GM19455 (cell line): Measurements from ENCODE around the gene ARHGAP23.

ENCODE experiments used
- ATAC-seq: cut with Tn5 transposase; IDR thresholded peaks from one replicate; pipeline ENCODE4 v1.9.1; 2021; ENCODE audit not compliant: unreplicated experiment

Gene ARHGAP23, protein sequence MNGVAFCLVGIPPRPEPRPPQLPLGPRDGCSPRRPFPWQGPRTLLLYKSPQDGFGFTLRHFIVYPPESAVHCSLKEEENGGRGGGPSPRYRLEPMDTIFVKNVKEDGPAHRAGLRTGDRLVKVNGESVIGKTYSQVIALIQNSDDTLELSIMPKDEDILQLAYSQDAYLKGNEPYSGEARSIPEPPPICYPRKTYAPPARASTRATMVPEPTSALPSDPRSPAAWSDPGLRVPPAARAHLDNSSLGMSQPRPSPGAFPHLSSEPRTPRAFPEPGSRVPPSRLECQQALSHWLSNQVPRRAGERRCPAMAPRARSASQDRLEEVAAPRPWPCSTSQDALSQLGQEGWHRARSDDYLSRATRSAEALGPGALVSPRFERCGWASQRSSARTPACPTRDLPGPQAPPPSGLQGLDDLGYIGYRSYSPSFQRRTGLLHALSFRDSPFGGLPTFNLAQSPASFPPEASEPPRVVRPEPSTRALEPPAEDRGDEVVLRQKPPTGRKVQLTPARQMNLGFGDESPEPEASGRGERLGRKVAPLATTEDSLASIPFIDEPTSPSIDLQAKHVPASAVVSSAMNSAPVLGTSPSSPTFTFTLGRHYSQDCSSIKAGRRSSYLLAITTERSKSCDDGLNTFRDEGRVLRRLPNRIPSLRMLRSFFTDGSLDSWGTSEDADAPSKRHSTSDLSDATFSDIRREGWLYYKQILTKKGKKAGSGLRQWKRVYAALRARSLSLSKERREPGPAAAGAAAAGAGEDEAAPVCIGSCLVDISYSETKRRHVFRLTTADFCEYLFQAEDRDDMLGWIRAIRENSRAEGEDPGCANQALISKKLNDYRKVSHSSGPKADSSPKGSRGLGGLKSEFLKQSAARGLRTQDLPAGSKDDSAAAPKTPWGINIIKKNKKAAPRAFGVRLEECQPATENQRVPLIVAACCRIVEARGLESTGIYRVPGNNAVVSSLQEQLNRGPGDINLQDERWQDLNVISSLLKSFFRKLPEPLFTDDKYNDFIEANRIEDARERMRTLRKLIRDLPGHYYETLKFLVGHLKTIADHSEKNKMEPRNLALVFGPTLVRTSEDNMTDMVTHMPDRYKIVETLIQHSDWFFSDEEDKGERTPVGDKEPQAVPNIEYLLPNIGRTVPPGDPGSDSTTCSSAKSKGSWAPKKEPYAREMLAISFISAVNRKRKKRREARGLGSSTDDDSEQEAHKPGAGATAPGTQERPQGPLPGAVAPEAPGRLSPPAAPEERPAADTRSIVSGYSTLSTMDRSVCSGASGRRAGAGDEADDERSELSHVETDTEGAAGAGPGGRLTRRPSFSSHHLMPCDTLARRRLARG (N-terminal part only)

DNA sequence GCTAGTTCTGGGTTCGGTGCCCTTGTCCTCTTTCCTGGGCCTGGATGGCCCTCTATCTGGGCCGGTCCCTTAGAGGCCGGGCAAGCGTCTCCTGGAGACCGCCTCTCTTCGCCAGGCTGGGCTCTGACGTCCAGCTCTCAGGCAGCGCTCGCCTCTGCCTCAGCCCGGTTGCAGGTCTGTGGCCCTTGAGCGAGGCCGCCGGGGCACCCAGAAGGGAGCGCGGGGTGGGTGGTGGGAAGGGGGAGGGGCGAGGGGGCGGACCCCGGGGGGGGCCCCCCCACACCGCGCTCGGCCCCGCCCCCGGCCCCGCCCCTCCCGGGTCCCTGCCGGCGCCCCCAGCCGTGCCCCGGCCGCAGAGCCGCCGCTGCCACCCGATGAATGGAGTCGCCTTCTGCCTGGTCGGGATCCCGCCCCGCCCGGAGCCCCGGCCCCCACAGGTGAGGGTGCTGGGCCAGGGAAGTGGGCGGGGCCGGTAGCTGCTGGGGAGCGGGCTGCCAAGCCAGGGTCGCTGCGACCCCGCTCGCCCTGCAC lies at the start of gene ARHGAP23:
Gene ARHGAP23 (plus strand): TSS at position 353 of the 531 bp plus-strand sequence. CDS start 22 bp downstream, at position 375.
- ATAC-seq, result no peak

DNA sequence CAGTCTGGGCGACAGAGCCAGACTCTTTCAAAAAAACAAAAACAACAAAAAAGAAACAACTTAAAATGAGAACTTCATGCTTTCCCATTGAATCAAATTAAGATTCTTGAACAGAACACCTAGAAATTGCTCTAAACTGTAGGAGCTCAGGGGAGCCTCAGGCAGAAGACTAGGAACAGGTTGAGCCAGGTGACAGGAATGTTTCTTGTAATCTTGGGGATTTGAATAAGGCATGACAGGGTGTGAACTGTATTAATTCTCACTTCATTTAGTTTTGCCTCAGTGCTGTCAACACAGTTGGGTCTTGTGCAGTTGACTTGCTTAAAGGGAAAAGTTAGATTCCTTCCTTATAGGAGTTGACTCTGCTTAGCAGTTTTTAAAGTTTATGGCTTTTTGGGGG lies 48.8 kb upstream of the ARHGAP23 start:
- ATAC-seq, result no peak

DNA sequence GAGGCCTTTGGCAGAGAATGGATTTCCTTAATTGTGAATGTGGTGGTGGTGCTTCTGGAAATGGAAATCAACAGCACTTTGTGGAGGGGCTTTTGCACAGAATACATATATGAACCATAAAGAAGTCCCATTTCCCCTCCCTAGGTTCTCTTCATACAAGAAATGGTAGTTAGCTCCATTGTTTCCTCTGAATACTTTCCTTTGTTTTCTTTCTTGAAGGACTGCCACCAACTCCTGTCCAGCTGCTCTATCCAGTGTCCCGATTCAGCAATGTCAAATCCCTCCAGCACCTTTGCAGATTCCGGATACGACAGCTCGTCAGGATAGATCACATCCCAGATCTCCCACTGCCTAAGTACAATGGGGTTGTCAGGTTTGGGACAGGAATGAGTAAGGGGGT lies 33.2 kb upstream of the ARHGAP23 start:
- ATAC-seq, result no peak

DNA sequence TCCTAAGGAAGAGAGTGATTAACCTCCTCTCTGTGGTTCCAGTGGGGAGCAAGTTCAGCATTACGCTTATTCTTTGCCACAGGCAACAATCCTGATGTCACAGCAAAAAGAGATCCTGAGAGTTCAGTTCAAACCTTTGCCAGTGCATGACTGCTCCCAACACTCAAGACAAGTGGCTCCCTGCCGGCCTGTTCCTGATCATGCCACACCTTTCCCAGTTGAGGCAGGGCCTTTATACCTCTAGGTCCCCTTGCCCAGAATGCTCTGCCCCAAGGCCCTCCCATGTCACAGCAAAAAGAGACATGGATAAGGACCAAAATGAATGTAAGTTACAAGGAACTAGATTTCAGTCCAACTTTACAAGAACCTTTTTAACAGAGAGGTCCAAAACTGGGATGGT lies 31.0 kb upstream of the ARHGAP23 start:
- ATAC-seq, result no peak

DNA sequence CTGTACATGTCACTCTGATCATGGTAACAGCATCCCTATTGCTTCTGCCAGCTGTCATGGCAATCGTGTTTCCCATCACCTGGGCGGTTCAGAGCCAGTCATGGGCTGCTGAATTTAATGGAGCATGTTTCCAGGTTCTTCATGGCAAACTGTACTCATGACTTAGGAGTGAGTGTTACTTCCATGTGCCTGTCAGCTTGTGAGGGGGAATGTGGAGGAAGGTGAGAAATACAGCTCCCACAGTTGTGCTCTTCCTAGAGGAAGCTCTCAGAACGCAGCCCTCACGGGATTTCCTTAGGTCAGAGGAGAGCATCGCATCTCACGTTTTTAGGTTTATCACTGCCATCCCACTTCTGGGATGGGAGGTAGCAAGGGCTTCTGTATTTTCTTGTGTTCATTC lies 28.0 kb upstream of the ARHGAP23 start:
- ATAC-seq, result no peak

DNA sequence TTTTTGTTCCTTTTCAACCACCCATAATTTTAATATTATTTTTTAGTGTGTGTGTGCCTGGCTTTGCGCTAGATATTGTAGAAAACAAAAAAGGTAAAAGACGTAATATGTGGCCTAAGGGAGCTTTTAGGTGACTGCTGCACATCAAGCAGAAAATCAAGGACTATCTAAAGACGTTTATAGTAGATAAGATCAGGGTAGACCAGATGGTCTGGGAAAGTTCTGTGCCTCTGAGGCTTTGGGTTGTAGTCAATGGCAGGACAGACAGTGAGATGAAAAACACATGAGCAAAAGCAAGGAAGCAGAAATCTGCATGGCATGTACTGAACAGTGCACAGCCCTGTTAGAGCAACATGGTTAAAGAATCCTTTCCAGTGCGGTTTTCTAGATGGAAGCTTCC lies 26.8 kb upstream of the ARHGAP23 start:
- no peak for ATAC-seq

DNA sequence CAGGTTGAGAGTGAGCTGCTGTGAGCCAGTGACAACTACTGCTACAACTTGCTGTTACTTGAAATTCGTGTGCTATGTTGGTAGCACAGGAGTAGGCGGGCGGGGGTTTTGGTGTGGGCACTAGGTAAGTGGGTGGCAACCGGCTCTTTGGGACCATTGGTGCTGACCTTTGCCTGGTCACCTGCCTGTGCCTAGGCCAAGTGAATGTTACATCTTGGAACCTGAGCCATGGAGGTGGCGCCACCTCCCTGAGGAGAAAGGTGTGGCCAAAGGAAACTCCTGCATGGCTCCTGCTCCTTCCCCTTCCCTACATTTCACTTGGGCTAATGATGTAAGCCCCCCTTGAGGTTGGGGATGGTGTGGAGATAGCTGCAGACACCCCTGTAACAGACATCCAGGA lies 25.4 kb upstream of the ARHGAP23 start:
- no peak for ATAC-seq

DNA sequence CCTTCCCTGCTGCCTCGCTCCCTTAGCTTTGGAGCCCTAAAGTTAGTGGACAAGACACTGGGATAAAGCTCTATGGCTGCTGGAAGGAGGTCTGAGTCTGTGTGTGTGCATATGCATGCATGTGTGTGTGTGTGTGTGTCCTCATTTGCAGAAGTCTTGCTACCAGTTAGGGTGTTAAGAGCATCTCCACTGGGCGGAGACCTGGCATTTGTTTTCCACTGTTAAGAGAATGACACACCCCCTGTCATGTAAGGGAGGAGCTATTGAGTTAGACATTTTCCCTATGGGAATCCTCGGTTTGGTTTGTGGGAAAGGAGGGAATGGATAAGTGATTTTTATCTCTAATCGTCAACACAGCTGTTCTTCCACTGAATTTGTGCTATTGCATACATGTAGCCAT lies 24.8 kb upstream of the ARHGAP23 start:
- no peak for ATAC-seq

DNA sequence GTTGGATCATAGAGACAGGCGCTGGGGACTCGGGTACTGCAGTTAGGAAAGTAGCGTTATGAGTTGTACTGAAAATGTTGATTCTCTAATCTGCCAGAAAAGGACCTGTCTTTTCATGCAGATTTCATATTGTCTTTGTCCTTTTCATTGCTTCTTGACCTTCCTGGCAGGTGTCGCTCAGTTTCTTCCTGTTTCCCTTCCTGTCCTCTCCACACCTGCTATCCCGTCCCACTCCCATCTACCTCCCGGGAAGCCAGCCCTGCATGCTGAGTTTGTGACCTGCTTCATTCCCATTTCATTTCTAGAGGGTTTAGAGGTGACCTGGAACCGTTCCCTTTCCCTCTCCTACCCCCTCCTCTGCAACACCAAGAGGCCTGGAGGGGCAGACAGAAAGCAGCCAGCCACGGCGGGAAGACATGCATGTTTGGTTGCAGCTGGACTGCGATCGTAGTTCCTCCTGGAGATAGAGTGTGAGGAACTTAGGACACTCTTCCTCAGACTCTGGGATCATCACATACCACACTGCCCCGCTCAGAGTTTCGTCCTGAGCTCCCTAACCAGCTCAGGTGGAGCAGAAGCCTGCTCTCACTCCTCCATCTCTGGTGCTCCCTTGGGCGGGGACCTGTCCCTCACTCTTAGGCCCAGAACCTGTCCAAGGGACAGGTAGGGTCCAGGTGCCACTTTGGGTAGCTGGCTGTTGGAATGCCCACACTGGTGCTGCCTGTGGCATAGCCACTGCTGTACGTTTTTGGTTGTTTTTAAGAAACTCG lies 23.9 kb upstream of the ARHGAP23 start:
- no peak for ATAC-seq

DNA sequence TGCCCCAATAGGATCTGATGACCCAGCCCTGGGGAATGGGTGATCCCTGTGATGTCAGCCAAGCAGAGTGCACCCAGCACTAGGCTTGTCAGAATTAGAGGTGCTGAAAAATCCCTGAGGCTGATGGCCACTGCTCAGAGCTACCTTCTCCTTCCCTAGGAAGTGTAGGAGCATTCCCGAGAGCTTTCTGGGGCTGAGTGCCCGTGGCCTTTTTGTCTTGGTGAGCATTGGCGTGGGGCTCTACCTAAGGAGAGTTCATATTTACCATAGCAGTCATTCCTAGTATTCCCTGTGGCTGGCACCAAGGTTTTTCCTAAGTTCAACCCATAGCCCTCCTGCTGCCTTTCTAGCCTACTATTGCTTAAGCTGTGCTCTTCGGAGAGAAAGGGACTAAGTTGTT lies 22.6 kb upstream of the ARHGAP23 start:
- ATAC-seq, result no peak

DNA sequence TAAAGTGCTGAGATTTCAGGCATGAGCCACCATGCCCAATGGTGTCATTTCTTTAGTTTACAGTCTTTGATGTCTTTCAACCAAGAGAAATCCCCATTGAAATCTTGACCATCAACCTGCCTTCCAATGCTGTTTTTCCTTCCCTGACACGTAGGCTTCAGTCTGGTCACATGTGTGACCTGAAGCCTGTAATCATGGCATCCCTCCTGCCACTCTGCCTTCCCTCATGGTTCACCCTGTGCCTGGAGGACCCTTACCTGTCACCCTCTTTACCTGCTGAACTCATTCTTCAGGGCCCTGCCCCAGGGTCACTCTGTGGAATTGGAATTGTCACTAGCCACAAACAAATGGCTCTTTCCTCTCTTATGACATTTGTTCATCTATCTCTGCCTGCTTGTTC lies 18.1 kb upstream of the ARHGAP23 start:
- ATAC-seq, result no peak

DNA sequence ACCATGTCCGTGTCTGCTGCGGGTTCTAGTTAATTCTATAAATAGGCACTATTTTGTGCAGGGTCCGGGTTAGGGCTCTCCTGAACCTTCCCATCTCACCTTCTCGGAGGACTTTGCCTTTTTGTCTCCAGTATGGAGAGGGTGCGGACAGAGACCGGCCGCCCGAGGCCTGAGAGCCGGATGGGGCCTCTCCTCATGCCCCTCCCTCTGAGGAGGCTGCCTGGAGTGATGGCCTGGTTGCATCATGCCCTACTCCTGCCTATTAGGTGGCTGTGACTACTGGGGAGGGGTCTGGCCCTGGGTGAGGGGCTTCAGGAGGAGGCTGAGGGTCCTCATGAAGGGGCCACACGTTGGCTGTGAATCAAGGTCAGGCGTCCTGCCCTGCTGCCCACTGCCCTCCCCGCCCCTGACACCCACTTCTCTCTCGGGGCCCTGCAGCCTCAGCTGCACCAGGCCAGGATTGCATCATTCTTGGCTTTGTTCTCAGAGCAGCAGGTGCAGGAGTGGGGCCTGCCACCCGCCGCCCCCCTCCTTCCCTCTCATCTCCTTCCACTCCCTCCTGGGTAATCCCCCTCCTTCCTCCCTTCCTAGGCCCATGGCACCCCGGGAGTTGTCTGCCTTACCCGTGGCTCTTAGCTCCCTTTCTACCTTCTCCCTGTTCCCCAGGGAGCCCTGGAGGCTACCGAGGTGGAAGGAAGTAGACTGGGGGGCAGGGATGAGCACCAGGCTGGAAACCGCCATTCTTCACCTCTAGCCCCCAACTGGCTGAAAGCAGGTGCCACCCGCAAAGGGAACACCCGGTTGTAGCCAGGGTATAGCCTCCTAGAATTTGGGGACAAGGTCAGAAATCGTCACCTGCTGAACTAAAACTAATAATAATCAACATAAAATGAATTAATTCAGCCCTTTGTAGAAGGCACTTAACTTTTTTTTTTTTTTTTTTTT lies 12.7 kb upstream of the ARHGAP23 start:
- no peak for ATAC-seq

DNA sequence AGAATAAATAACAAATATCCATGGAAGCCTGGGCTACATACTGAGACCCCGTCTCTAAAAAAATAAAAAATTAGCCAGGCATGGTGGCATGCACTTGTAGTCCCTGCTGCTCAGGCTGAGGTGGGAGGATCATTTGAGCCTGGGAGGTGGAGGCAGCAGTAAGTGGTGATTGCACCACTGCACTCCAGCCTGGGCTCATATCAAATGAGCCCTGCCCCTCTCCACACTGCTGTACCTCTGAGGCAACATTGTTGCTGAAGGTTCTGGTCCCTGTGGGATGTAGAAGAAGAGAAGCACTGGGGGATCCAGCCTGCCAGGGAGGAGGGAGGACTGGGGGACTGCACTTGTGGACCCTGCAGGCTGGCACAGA lies 11.4 kb upstream of the ARHGAP23 start:
- no peak for ATAC-seq

DNA sequence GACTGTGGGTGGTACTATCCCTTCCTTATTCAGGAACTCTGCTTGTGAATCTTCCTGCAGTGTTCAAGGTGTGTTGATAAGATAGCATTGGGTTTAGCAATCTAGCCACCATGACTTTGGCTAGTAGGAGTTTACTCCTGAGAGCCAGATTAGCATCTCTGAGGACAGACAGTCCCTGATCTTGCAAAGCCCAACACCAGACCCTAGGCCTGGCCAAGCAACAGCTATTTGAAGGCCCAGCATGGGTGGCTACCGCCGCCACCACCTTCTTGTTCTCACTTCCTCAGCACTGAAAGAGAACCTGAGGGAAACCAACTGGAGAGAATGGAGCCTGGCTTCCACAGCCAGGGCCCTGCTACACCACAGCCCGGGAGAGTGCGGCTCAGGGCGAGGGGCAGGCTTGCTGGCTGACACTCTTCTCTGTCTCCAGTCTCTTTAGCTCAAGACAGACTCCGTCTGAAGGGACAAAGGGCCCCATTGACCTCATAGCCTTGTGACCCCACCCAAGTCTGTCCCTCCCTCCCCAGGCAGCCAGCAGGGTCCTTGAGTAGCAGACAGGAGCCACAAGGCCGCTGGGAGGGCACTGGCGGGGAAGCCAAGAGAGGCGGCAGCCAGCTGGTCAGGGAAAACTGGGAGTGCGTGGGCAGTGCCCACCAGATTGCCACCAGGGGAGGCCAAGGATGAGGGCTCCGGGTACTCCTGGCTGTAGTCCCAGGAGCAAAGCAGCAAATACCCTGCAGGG lies 10.9 kb upstream of the ARHGAP23 start:
- ATAC-seq, result no peak

DNA sequence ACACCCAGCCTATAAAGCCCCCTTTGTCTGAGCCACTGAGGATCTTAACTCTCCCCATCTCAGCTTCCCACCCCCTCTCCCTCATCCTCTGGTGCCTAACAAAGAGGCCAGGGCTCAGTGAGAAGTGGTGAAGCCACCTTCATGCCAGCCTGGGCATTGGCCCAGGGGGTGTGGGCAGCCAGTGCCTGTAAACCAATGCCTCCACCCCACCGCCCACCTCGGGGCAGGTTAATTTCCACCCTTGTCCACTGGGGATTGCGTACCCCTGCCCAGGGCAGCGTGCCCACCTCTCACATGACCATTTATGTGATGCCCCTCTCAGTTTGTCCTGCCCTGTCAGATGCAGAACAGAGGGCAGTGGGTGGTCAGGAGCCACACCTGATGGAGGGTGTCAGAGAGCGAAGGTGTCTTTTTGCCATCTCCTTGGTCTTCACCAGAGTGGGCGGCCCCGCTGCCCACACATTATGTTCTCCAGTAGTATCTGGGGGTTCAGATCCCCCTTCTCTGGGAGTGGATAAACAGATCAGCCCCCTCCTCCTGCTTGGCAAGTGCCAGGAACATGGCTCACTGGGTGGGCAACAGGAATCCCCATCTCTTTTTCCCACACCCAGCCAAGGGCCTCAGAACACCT lies 10.1 kb upstream of the ARHGAP23 start:
- no peak for ATAC-seq

DNA sequence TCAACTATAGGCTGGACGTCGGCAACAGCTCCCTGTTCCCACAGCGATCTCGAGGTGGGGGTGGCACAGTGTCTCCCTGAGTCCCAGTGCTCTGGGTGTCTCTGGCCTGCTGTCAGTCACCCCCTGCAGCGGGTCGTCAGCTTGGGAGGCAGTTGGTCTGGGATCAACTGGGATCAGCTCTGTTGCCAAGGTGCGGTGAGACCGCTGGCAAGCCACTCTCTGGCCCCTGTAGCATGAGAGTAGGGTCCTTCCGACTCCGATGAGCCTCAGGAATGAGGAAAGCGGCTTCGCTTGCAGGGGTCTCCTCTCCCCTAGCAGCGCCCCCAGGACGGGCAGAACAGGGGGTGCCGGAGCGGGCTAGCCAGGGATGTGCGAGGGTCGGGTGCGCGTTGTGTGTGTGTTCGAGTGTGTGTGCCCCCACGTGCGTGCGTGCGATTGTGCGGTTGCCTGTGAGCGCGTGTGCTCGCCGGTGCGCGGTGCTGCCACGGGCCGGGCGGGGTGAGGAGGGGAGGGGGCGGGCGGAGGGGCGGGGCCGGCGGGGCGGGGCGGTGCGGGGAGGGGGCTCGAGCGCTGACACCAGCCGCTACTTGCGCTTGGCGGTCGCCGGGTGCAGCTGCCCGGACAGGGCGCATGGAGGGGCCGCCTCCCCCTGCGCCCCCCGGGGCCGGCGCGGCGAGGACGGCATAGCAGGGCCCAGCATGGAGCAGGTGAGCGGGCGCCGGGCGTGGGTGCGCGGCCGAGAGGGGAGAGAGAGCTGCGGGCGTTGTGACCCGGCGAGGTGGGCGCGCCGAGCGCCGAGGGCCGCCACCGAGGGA lies 9.4 kb upstream of the ARHGAP23 start:
- ATAC-seq, result no peak

DNA sequence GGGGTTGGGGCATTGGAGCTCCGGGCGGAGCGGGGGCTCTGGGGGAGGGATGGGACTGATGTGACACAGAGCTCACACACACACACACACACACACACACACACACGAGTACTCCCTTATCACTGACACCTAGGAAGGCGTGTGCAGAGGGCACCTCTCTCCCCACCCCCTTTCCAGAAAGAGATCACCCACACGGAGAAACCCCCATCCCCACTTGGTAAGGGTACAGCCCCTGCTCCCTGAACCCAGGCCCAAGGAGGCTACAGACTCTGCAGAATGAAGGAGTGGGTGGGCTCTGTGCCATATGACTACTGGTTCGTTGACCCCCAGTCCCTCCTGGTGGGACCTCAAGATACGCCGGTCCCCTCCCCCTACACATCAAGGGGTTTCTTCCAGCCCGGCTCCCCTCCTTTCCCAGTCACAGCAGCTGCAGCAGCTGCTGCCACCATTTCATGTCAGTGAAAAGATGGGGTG lies 8.7 kb upstream of the ARHGAP23 start:
- ATAC-seq, result no peak
